NOMO-1 treated with DMSO at 0.1 percent for 48 hours (cell line): ENCODE data around the gene RREB1.
"Not testable (repeated sequence)": the region's sequence is repeated elsewhere in the genome, so short reads cannot be mapped to it uniquely, and the experiment has no call there.

Source experiments
- DNase-seq: peaks from one replicate; lab custom pipeline; 2025; ENCODE audit not compliant: unreplicated experiment; lab: John Stamatoyannopoulos, UW

RREB1 gene

GRCh38 chr6:7144872-7145584 lies 37.3 kb downstream of the RREB1 start:
- peak; percentile 38 for DNase-seq

GRCh38 chr6:7145585-7145884 lies 37.8 kb downstream of the RREB1 start:
- no peak for DNase-seq

- DNase-seq = peak; percentile 88
These were observed 38.4 kb downstream of the RREB1 start for GRCh38 chr6:7145885-7146828.

- DNase-seq = no peak
These were observed 39.4 kb downstream of the RREB1 start for GRCh38 chr6:7147051-7147671.

GRCh38 chr6:7148100-7148822 lies 40.5 kb downstream of the RREB1 start:
- DNase-seq = no peak

GRCh38 chr6:7150381-7151064 lies 42.8 kb downstream of the RREB1 start:
- no peak for DNase-seq

- DNase-seq = no peak
These were observed 43.6 kb downstream of the RREB1 start for GRCh38 chr6:7151381-7151780.

- DNase-seq = no peak
These were observed 44.7 kb downstream of the RREB1 start for GRCh38 chr6:7152462-7152861.

- DNase-seq = no peak
These were observed 46.0 kb downstream of the RREB1 start for GRCh38 chr6:7153789-7154188.

- DNase-seq = peak; percentile 97
These were observed 46.8 kb downstream of the RREB1 start for GRCh38 chr6:7154341-7155139.

GRCh38 chr6:7155871-7156579 lies 48.3 kb downstream of the RREB1 start:
- DNase-seq = no peak

GRCh38 chr6:7156643-7157278 lies 49.0 kb downstream of the RREB1 start:
- DNase-seq = no peak

GRCh38 chr6:7157307-7157706 lies 49.5 kb downstream of the RREB1 start:
- not testable (repeated sequence) for DNase-seq

GRCh38 chr6:7157752-7158616 lies 50.2 kb downstream of the RREB1 start:
- DNase-seq = no peak

GRCh38 chr6:7159790-7160525 lies 52.2 kb downstream of the RREB1 start:
- DNase-seq = no peak

- DNase-seq = no peak
These were observed 53.5 kb downstream of the RREB1 start for GRCh38 chr6:7161253-7161623.

- DNase-seq = no peak
These were observed 54.1 kb downstream of the RREB1 start for GRCh38 chr6:7161845-7162244.
